ENCODE data around the gene RIPPLY3.
"Not testable (repeated sequence)": the region's sequence is repeated elsewhere in the genome, so short reads cannot be mapped to it uniquely, and the experiment has no call there.

The RIPPLY3 gene

DNA sequence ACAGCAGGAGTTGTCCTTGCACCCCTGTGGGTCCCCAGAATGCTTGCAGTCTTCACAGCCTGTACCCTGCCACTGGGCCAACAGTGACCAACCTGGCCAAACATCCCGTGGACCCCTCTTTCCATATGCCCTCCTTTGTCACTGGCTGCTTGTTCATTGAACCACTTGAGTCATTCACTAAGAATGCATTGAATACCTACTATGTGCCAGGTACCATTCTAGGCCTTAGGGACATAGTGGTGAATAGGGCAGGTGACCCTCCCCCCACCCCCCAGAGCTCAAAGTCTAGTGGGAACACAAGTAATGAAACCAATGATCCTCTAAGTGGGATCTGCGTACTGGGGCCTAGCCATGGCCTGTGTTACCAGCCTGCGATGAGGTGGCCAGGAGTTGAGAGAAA is 38.1 kb downstream of the RIPPLY3 start:
- DNase-seq (ENCODE audit: low spot score) (no peak), ATAC-seq (ENCODE audit: low read depth) (no peak)
- H3K27ac ChIP-seq (ENCODE audit: poor library complexity, severe bottlenecking): no peak overlapping the region
- H3K36me3 ChIP-seq (ENCODE audit: low read depth): no peaks in the 10 kb centered on the region
- no peaks in the 10 kb centered on the region for H3K9me3 ChIP-seq (ENCODE audit: severe bottlenecking)
- no peaks in the 10 kb centered on the region for H3K27me3 ChIP-seq (ENCODE audit: insufficient read depth, poor library complexity, severe bottlenecking)
- TF ChIP-seq, protein P1, sequence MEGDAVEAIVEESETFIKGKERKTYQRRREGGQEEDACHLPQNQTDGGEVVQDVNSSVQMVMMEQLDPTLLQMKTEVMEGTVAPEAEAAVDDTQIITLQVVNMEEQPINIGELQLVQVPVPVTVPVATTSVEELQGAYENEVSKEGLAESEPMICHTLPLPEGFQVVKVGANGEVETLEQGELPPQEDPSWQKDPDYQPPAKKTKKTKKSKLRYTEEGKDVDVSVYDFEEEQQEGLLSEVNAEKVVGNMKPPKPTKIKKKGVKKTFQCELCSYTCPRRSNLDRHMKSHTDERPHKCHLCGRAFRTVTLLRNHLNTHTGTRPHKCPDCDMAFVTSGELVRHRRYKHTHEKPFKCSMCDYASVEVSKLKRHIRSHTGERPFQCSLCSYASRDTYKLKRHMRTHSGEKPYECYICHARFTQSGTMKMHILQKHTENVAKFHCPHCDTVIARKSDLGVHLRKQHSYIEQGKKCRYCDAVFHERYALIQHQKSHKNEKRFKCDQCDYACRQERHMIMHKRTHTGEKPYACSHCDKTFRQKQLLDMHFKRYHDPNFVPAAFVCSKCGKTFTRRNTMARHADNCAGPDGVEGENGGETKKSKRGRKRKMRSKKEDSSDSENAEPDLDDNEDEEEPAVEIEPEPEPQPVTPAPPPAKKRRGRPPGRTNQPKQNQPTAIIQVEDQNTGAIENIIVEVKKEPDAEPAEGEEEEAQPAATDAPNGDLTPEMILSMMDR (IDR thresholded peaks at IDR 0.05; ENCODE audit: poor library complexity, severe bottlenecking): no peak
- no peak overlapping the region for H3K4me3 ChIP-seq (ENCODE audit: severe bottlenecking)
- peaks cover 9% of the 10 kb centered on the region for H3K4me1 ChIP-seq (ENCODE audit: insufficient read depth, poor library complexity, severe bottlenecking)

DNA sequence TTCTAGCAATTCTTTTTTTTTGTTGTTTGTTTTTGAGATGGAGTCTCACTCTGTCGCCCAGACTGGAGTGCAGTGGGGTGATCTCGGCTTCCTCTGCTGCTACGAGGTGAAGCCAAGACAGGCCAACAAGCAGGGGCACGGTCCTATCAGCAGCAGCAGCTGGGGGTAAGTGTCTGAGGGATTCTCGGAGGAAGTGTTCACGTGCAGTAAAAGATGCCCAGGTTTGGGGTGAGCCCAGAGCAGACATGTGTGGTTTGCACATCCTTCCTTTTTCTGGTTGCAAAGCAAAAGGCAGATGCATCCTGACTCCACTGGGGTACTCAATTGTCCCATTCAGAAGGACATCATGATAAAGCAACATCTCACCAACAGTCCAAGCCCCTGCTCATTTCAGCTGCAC is 38.6 kb downstream of the RIPPLY3 start:
- no peak for DNase-seq (ENCODE audit: low spot score)

DNA sequence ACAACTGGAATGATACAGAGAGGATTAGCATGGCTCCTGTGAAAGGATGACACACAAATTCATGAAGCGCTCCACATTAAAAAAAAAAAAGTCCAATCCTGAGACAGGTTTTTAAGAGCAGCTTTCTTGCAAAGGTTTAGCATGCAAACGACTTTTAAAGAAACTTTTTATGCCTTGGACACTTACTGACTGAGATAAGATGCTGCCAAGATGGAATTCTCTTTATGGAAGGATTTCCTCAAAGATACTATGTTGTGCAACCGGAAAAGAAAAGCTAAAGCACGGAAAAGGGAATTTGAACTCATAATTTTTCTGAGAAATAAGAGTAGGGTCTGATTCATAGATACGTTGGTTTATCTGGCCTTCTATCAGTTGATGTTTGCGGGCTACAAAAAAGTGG is 39.1 kb downstream of the RIPPLY3 start:
- Histone ChIP-seq H3K27ac (ENCODE audit: poor library complexity, severe bottlenecking) (no peak overlapping the region), H3K36me3 (ENCODE audit: low read depth) (no peaks in the 10 kb centered on the region), H3K4me1 (ENCODE audit: insufficient read depth, poor library complexity, severe bottlenecking) (peaks cover 9% of the 10 kb centered on the region), H3K9me3 (ENCODE audit: severe bottlenecking) (no peaks in the 10 kb centered on the region), H3K4me3 (ENCODE audit: severe bottlenecking) (no peak overlapping the region), H3K27me3 (ENCODE audit: insufficient read depth, poor library complexity, severe bottlenecking) (no peaks in the 10 kb centered on the region)
- no peak for DNase-seq (ENCODE audit: low spot score)
- no peak for ATAC-seq (ENCODE audit: low read depth)
- TF ChIP-seq, protein P1 (IDR thresholded peaks at IDR 0.05; ENCODE audit: poor library complexity, severe bottlenecking): no peak

More for the DNA sequence above, 38.6 kb downstream of the RIPPLY3 start:
- no peak overlapping the region for H3K4me3 ChIP-seq (ENCODE audit: severe bottlenecking)
- no peak overlapping the region for H3K27ac ChIP-seq (ENCODE audit: poor library complexity, severe bottlenecking)
- H3K27me3 ChIP-seq (ENCODE audit: insufficient read depth, poor library complexity, severe bottlenecking): no peaks in the 10 kb centered on the region
- no peak for ATAC-seq (ENCODE audit: low read depth)
- H3K4me1 ChIP-seq (ENCODE audit: insufficient read depth, poor library complexity, severe bottlenecking): peaks cover 9% of the 10 kb centered on the region
- H3K36me3 ChIP-seq (ENCODE audit: low read depth): no peaks in the 10 kb centered on the region
- no peaks in the 10 kb centered on the region for H3K9me3 ChIP-seq (ENCODE audit: severe bottlenecking)
- TF ChIP-seq, protein P1 (IDR thresholded peaks at IDR 0.05; ENCODE audit: poor library complexity, severe bottlenecking): no peak

DNA sequence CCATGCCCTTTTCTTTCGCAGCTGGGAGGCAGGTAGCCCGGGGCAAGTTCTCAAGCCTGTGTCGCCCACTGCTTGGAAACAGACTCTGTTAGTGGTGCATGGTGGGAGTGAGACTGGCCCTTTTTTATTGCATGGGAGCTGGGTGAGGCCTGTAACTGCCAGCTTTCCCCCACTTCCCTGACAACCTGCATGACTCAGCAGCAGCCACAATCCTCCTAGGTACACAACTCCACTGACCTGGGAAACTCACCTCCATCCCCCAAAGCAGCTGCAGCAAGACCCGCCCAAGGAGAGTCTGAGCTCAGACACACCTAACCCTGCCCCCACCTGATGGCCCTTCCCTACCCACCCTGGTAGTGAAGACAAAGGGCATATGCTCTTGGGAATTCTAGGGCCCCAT is 40.6 kb downstream of the RIPPLY3 start:
- H3K4me3 ChIP-seq (ENCODE audit: severe bottlenecking): no peak overlapping the region
- no peaks in the 10 kb centered on the region for H3K27me3 ChIP-seq (ENCODE audit: insufficient read depth, poor library complexity, severe bottlenecking)
- ATAC-seq (ENCODE audit: low read depth): peak; percentile 27; the same call in 2 of the 3 replicates
- no peaks in the 10 kb centered on the region for H3K36me3 ChIP-seq (ENCODE audit: low read depth)
- H3K9me3 ChIP-seq (ENCODE audit: severe bottlenecking): no peaks in the 10 kb centered on the region
- DNase-seq (ENCODE audit: low spot score): no peak
- peaks cover 9% of the 10 kb centered on the region for H3K4me1 ChIP-seq (ENCODE audit: insufficient read depth, poor library complexity, severe bottlenecking)
- H3K27ac ChIP-seq (ENCODE audit: poor library complexity, severe bottlenecking): no peak overlapping the region
- TF ChIP-seq, protein P1 (IDR thresholded peaks at IDR 0.05; ENCODE audit: poor library complexity, severe bottlenecking): no peak

DNA sequence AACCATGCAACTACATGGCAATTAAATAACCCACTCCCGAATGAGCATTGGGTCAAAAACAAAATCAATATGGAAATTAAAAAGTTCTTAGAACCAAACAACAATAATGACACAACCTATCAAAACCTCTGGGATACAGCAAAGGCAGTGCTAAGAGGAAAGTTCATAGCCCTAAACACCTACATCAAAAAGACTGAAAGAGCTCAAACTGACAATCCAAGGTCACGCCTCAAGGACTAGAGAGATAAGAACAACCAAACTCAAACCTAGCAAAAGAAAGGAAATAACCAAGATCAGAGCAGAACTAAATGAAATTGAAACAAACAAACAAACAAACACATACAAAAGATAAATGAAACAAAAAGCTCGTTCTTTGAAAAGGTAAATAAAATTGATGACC is 43.2 kb downstream of the RIPPLY3 start:
- not testable (repeated sequence) for H3K9me3 ChIP-seq (ENCODE audit: severe bottlenecking); H3K4me3 ChIP-seq (ENCODE audit: severe bottlenecking); ATAC-seq (ENCODE audit: low read depth); DNase-seq (ENCODE audit: low spot score); H3K27me3 ChIP-seq (ENCODE audit: insufficient read depth, poor library complexity, severe bottlenecking); H3K36me3 ChIP-seq (ENCODE audit: low read depth); H3K27ac ChIP-seq (ENCODE audit: poor library complexity, severe bottlenecking); H3K4me1 ChIP-seq (ENCODE audit: insufficient read depth, poor library complexity, severe bottlenecking)

Measured in RWPE2 (cell line).